Right lobe of liver (tissue), 4 donors: Measurements from ENCODE around the gene YJU2.

Experiments used
- CTCF ChIP-seq, 4 donors: fragments of 200-600 bp in 3 of 4; fragments of 450-650 bp in 1 of 4; IDR thresholded peaks; one replicate each; pipeline versions ENCODE4 v1.5.1 to v1.8.0; 2016 to 2022; ENCODE audit warnings: antibody characterized with exemption in 4 of 4, mild to moderate bottlenecking in 2 of 4
- POLR2A ChIP-seq: fragments of 450-650 bp; IDR thresholded peaks from one replicate; pipeline ENCODE4 v1.6.1; 2017; ENCODE audit warnings: antibody characterized with exemption, mild to moderate bottlenecking
- donor health status: DM: no; HTN: no; CAD: no.
- donor health status: DM: no; HTN: no; CAD: no.
- donor health status: DM: no; HTN: yes; CAD: no.

DNA sequence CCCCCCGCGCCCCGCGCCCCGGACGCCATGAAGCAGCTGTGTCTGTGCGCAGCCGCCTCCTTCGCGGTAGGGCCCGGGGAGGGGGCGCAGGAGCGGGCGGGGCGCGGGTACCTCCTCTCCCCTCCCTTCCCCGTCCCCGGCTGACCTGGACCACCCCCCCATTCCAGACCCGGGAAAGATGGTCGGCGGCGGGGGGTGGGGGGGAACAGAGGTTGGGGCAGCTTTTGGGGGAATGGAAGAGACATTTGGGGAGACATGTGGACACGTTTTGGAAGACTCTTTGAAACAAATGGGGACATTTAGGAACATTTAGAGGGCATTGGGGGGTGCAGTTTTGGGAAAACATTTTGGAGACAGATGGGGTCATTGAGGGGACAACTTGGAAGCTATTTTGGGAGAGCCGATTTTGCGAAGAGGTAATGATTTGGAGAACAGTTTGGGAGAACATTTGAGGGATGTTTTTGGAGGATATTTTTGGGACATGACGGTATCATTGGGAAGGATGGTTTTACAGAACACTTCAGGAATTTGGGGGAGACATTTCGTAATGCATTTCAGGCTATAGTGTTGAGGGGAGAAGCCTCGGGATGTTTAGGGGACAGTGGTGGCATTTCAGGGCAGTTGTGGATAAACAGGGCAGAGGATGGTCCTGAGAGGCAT lies 48.3 kb upstream of the YJU2 start:
- TF ChIP-seq CTCF (IDR thresholded peaks at IDR 0.05) (no peak), POLR2A (no peak)
